H9 (cell line): Measurements from ENCODE around the gene RINT1. TPM values are rescaled to one million over a fixed set of nuclear protein-coding genes. Genes with fewer than 3 reads are reported as not detected.
"Not testable (repeated sequence)": the region's sequence is repeated elsewhere in the genome, so short reads cannot be mapped to it uniquely, and the experiment has no call there.

Experiments
- DNase-seq: peaks from one replicate; pipeline ENCODE4 v3.0.0-alpha.2; 2017
- H2AFZ ChIP-seq: one replicate; pipeline ENCODE4 v1.6.1; 2013; ENCODE audit warnings: mild to moderate bottlenecking, low read length, control low read depth, moderate library complexity
- H2AK5ac ChIP-seq: 2 replicates; pipeline ENCODE4 v1.6.1; 2013; ENCODE audit warnings: low read length, control low read depth, mixed read lengths; ENCODE audit not compliant: insufficient read length
- H2BK120ac ChIP-seq: one replicate; pipeline ENCODE4 v1.6.1; 2013; ENCODE audit warnings: low read depth, mild to moderate bottlenecking, low read length, control low read depth, inconsistent platforms; ENCODE audit not compliant: poor library complexity, severe bottlenecking
- H2BK12ac ChIP-seq: 2 replicates; pipeline ENCODE4 v1.6.1; 2013; ENCODE audit warnings: low read length, control low read depth, mixed read lengths, low read depth; ENCODE audit not compliant: insufficient read length
- H2BK15ac ChIP-seq: 2 replicates; pipeline ENCODE4 v1.6.1; 2013; ENCODE audit warnings: low read depth, low read length, control low read depth
- H2BK20ac ChIP-seq: one replicate; pipeline ENCODE4 v1.6.1; 2013; ENCODE audit warnings: low read depth, mild to moderate bottlenecking, low read length, control low read depth, inconsistent platforms; ENCODE audit not compliant: poor library complexity, severe bottlenecking
- H2BK5ac ChIP-seq: 2 replicates; pipeline ENCODE4 v1.6.1; 2013; ENCODE audit warnings: low read length, control low read depth, mixed read lengths; ENCODE audit not compliant: insufficient read length
- H3K14ac ChIP-seq: 2 replicates; pipeline ENCODE4 v1.6.1; 2013; ENCODE audit warnings: low read length, control low read depth; ENCODE audit not compliant: insufficient read depth
- H3K18ac ChIP-seq: 2 replicates; pipeline ENCODE4 v1.6.1; 2013; ENCODE audit warnings: low read depth, mild to moderate bottlenecking, mixed read lengths, low read length, control low read depth; ENCODE audit not compliant: insufficient read length
- H3K23ac ChIP-seq: 2 replicates; pipeline ENCODE4 v1.6.1; 2013; ENCODE audit warnings: low read length, control low read depth, mixed read lengths, low read depth; ENCODE audit not compliant: insufficient read length
- H3K23me2 ChIP-seq: 2 replicates; pipeline ENCODE4 v1.6.1; 2013; ENCODE audit warnings: low read depth, mild to moderate bottlenecking, mixed read lengths, low read length, control low read depth; ENCODE audit not compliant: insufficient read length, poor library complexity, severe bottlenecking
- H3K27ac ChIP-seq: 2 replicates; pipeline ENCODE4 v1.5.1; 2013; ENCODE audit warnings: low read length, control low read depth, mixed read lengths, low read depth; ENCODE audit not compliant: insufficient read length
- H3K27me3 ChIP-seq: 2 replicates; pipeline ENCODE4 v1.6.1; 2013; ENCODE audit warnings: low read length, control low read depth, inconsistent platforms; ENCODE audit not compliant: insufficient read depth
- H3K4ac ChIP-seq: 2 replicates; pipeline ENCODE4 v1.6.1; 2013; ENCODE audit warnings: low read depth, mild to moderate bottlenecking, control low read depth, inconsistent platforms, low read length, moderate library complexity
- H3K4me1 ChIP-seq: 2 replicates; pipeline ENCODE4 v1.6.1; 2013; ENCODE audit warnings: low read length, control low read depth, inconsistent platforms; ENCODE audit not compliant: insufficient read depth
- H3K4me2 ChIP-seq: 2 replicates; pipeline ENCODE4 v1.6.1; 2013; ENCODE audit warnings: low read length, control low read depth, mixed read lengths; ENCODE audit not compliant: insufficient read length, insufficient read depth
- H3K56ac ChIP-seq: 2 replicates; pipeline ENCODE4 v1.6.1; 2013; ENCODE audit warnings: low read depth, mild to moderate bottlenecking, mixed read lengths, low read length, control low read depth; ENCODE audit not compliant: insufficient read length
- H3K79me1 ChIP-seq: 2 replicates; pipeline ENCODE4 v1.6.1; 2013; ENCODE audit warnings: low read depth, mild to moderate bottlenecking, moderate library complexity, low read length, control low read depth, inconsistent platforms; ENCODE audit not compliant: insufficient read depth, poor library complexity, severe bottlenecking
- H3K79me2 ChIP-seq: 2 replicates; pipeline ENCODE4 v1.6.1; 2013; ENCODE audit warnings: low read length, control low read depth, inconsistent platforms; ENCODE audit not compliant: insufficient read depth
- H3K9ac ChIP-seq: 2 replicates; pipeline ENCODE4 v1.6.1; 2013; ENCODE audit warnings: low read length, control low read depth, mixed read lengths; ENCODE audit not compliant: insufficient read length; ENCODE audit errors: extremely low read depth
- H3K9me3 ChIP-seq: one replicate; pipeline ENCODE4 v1.6.1; 2013; ENCODE audit warnings: low read depth, low read length, inconsistent platforms; ENCODE audit not compliant: control insufficient read depth
- H3T11ph ChIP-seq: one replicate; pipeline ENCODE4 v1.6.1; 2013; ENCODE audit warnings: mild to moderate bottlenecking, low read length, control low read depth, inconsistent platforms
- H4K20me1 ChIP-seq: one replicate; pipeline ENCODE4 v1.6.1; 2013; ENCODE audit not compliant: control insufficient read depth, insufficient read length, insufficient read depth
- H4K5ac ChIP-seq: 2 replicates; pipeline ENCODE4 v1.6.1; 2013; ENCODE audit warnings: low read depth, mild to moderate bottlenecking, mixed read lengths, low read length, control low read depth; ENCODE audit not compliant: insufficient read length
- H4K8ac ChIP-seq: replicated peaks from 2 replicates; pipeline ENCODE4 v1.6.1; 2013; ENCODE audit warnings: low read length, control low read depth, mixed read lengths, low read depth; ENCODE audit not compliant: insufficient read length
- H4K91ac ChIP-seq: 2 replicates; pipeline ENCODE4 v1.6.1; 2013; ENCODE audit warnings: low read depth, mild to moderate bottlenecking, moderate library complexity, mixed read lengths, low read length, control low read depth; ENCODE audit not compliant: insufficient read length
- H3K27ac Mint-ChIP-seq, 3 experiments: 2 replicates in 2 of 3; 3 replicates in 1 of 3; pipeline ENCODE4 v1.8.0; 2020 to 2021; ENCODE audit warnings: mixed read lengths in 3 of 3, mild to moderate bottlenecking in 1 of 3, moderate library complexity in 1 of 3
- H3K27me3 Mint-ChIP-seq: 2 replicates; pipeline ENCODE4 v1.8.0; 2021; ENCODE audit warnings: low read depth, mild to moderate bottlenecking, moderate library complexity, mixed read lengths
- H3K36me3 Mint-ChIP-seq, 3 experiments: 2 replicates in 2 of 3; 3 replicates in 1 of 3; pipeline ENCODE4 v1.8.0; 2020 to 2021; ENCODE audit warnings: low read depth in 3 of 3, mixed read lengths in 3 of 3; ENCODE audit not compliant: insufficient read depth in 1 of 3
- H3K4me1 Mint-ChIP-seq, 2 experiments: 2 replicates each; pipeline ENCODE4 v1.8.0; 2020; ENCODE audit warnings: mixed read lengths in 2 of 2
- H3K4me3 Mint-ChIP-seq, 2 experiments: 2 replicates in 1 of 2; 3 replicates in 1 of 2; pipeline ENCODE4 v1.8.0; 2020 to 2021; ENCODE audit warnings: mild to moderate bottlenecking in 2 of 2, mixed read lengths in 2 of 2, moderate library complexity in 1 of 2
- H3K9me3 Mint-ChIP-seq, 2 experiments: 2 replicates in 1 of 2; 3 replicates in 1 of 2; pipeline ENCODE4 v1.8.0; 2020; ENCODE audit warnings: mild to moderate bottlenecking in 2 of 2, mixed read lengths in 2 of 2, moderate library complexity in 1 of 2
- WGBS: extraction: QIAGEN DNeasy Blood & Tissue Kit; methylation state at CpG from one replicate; pipeline ENCODE4 v1.1.7; 2013; ENCODE audit warnings: missing lambda C conversion rate, low lambda C conversion rate, mixed read lengths; ENCODE audit not compliant: insufficient read length; ENCODE audit errors: extremely low coverage; 5-methylcytosine and 5-hydroxymethylcytosine counted together
- total RNA-seq: library from RNA; stranded (reverse); gene quantifications from 2 replicates; pipeline ENCODE4 v1.2.1, GENCODE V29; 2021
- TF ChIP-seq, protein P1 (sequence below): fragments of 200-600 bp; sonication (generic); conservative IDR thresholded peaks from 3 replicates; pipeline ENCODE4 v1.8.0; 2021; ENCODE audit warnings: antibody characterized with exemption, mild to moderate bottlenecking

Gene RINT1
- total RNA-seq, 1 experiment from 2014 or later, result 21.5 TPM

DNA sequence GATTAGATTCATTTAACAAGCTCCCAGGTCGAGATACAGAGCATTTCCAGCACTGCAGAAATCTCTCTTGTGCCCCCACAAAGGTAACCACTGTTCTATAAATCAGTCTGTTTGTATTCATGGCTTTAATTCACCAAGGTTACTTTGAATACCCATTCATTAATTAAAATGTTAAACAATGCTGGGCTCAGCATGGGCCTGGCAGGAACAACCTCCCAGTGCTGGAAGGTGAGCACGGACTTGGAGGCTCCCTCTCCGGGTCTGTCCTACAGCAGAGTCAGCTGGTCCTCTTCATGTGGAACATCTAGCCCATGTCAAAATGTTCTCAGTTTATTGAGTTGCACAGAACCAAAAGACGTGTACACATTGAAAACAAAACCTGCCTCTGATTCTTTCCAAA, 64.9 kb downstream of the RINT1 start:
- H3K23ac ChIP-seq, result no peak overlapping the region
- no peak overlapping the region for H3T11ph ChIP-seq
- no peaks in the 10 kb centered on the region for H3K79me2 ChIP-seq
- H4K8ac ChIP-seq, result no peak overlapping the region
- no peak overlapping the region for H2BK120ac ChIP-seq
- WGBS, result no CpG with 5 or more reads among the region's 4 CpGs
- no peak overlapping the region for H2BK20ac ChIP-seq
- H3K4ac ChIP-seq, result no peak overlapping the region
- DNase-seq, result no peak
- H3K4me2 ChIP-seq, result no peak overlapping the region
- no peaks in the 10 kb centered on the region for H3K9me3 Mint-ChIP-seq
- no peak overlapping the region for H4K5ac ChIP-seq
- no peak overlapping the region for H2AFZ ChIP-seq
- H3K9ac ChIP-seq, result no peak overlapping the region
- no peaks in the 10 kb centered on the region for H3K23me2 ChIP-seq
- no peaks in the 10 kb centered on the region for H4K20me1 ChIP-seq
- H3K14ac ChIP-seq, result no peak overlapping the region
- no peak overlapping the region for H2AK5ac ChIP-seq
- no peak overlapping the region for H2BK15ac ChIP-seq
- no peak overlapping the region for H2BK5ac ChIP-seq
- H4K91ac ChIP-seq, result no peak overlapping the region
- peaks cover 31% of the 10 kb centered on the region in 2 experiments for H3K4me1 Mint-ChIP-seq
- H3K79me1 ChIP-seq, result no peaks in the 10 kb centered on the region
- H3K9me3 ChIP-seq, result no peaks in the 10 kb centered on the region
- H2BK12ac ChIP-seq, result no peak overlapping the region
- H3K56ac ChIP-seq, result no peak overlapping the region
- H3K27me3 Mint-ChIP-seq, result no peaks in the 10 kb centered on the region
- no peaks in the 10 kb centered on the region for H3K27me3 ChIP-seq
- H3K4me1 ChIP-seq, result peaks cover 11% of the 10 kb centered on the region; the same call in 1 of the 2 replicates
- H3K27ac ChIP-seq, result no peak overlapping the region
- H3K4me3 Mint-ChIP-seq, result peak overlapping the region in 1 of 2 experiments; percentile 58; a peak in 1 of 5 replicates
- no peaks in the 10 kb centered on the region; a peak in 2 of 7 replicates for H3K36me3 Mint-ChIP-seq
- TF ChIP-seq, protein P1, sequence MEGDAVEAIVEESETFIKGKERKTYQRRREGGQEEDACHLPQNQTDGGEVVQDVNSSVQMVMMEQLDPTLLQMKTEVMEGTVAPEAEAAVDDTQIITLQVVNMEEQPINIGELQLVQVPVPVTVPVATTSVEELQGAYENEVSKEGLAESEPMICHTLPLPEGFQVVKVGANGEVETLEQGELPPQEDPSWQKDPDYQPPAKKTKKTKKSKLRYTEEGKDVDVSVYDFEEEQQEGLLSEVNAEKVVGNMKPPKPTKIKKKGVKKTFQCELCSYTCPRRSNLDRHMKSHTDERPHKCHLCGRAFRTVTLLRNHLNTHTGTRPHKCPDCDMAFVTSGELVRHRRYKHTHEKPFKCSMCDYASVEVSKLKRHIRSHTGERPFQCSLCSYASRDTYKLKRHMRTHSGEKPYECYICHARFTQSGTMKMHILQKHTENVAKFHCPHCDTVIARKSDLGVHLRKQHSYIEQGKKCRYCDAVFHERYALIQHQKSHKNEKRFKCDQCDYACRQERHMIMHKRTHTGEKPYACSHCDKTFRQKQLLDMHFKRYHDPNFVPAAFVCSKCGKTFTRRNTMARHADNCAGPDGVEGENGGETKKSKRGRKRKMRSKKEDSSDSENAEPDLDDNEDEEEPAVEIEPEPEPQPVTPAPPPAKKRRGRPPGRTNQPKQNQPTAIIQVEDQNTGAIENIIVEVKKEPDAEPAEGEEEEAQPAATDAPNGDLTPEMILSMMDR, result no peak
- H3K18ac ChIP-seq, result no peak overlapping the region
- H3K27ac Mint-ChIP-seq, result no peak overlapping the region

DNA sequence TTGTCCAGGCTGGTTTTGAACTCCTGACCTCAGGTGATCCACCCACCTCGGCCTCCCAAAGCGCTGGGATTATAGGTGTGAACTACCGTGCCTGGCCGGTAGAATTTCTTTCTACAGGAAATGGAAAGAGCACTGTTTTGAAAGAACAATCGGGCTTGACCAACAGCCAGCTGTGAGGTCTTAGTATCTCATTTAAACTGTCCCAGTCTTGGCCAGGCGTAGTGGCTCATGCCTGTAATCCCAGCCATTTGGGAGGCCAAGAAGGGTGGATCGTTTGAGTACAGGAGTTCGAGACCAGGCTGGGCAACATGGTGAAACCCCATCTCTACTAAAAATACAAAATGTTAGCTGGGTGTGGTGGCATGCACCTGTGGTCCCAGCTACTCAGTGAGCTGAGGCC, 67.1 kb downstream of the RINT1 start:
- not testable (repeated sequence) for H3K4me3 Mint-ChIP-seq, H3K9ac ChIP-seq, H3K79me2 ChIP-seq, H3K9me3 ChIP-seq, H3K18ac ChIP-seq, H3K79me1 ChIP-seq, H3T11ph ChIP-seq, H3K27me3 ChIP-seq, H3K9me3 Mint-ChIP-seq, H4K20me1 ChIP-seq, H3K27me3 Mint-ChIP-seq, H2BK20ac ChIP-seq, H3K23ac ChIP-seq, H4K91ac ChIP-seq, H2BK120ac ChIP-seq, H3K23me2 ChIP-seq, H3K27ac Mint-ChIP-seq, H2BK12ac ChIP-seq, H4K8ac ChIP-seq, DNase-seq, H3K56ac ChIP-seq, H2BK15ac ChIP-seq, H3K36me3 Mint-ChIP-seq, H3K27ac ChIP-seq, H2AFZ ChIP-seq, H2BK5ac ChIP-seq, H3K4me2 ChIP-seq, H2AK5ac ChIP-seq, H4K5ac ChIP-seq, H3K4ac ChIP-seq, H3K14ac ChIP-seq
- H3K4me1 ChIP-seq, result peaks cover 11% of the 10 kb centered on the region; the same call in 1 of the 2 replicates
- H3K4me1 Mint-ChIP-seq, result peaks cover 28 to 29% of the 10 kb centered on the region in 2 experiments
- WGBS, result no CpG with 5 or more reads among the region's 8 CpGs
